T-cell (primary cell): ENCODE data around the gene MAPKAP1. TPM values are rescaled to one million over a fixed set of nuclear protein-coding genes. Genes with fewer than 3 reads are reported as not detected.

Experiments
- ATAC-seq, 4 experiments: fragments of 200-7000 bp in 3 of 4; fragments of 150-1000 bp in 1 of 4; cut with Tn5 transposase; replicated peaks in 1 of 4; 1 replicate in 3 of 4; 2 replicates in 1 of 4; pipeline ENCODE4 v1.10.0; 2021; ENCODE audit warnings: moderate library complexity in 3 of 4, mild to moderate bottlenecking in 2 of 4, moderate number of reproducible peaks in 1 of 4
- CTCF ChIA-PET, 2 donors: fragments of 300-600 bp; sonication (Branson Sonifier 250); formaldehyde crosslinking; loops; one replicate each; lab custom pipeline; 2022; ENCODE audit warnings: antibody characterized with exemption in 2 of 2; lab: Charles Lee
- POLR2A ChIA-PET, 2 donors: fragments of 300-600 bp; sonication (Branson Sonifier 250); formaldehyde crosslinking; loops; one replicate each; lab custom pipeline; 2022; ENCODE audit warnings: antibody characterized with exemption in 2 of 2; lab: Charles Lee
- DNase-seq, 35 experiments: peaks; one replicate each; pipeline versions ENCODE4 v3.0.0 to v3.0.0-alpha.2; 2013 to 2023
- H3K27ac ChIP-seq: one replicate; pipeline ENCODE4 v1.5.1; 2013; ENCODE audit warnings: low read length
- H3K27me3 ChIP-seq, 2 experiments: replicated peaks in 1 of 2; 1 replicate in 1 of 2; 2 replicates in 1 of 2; pipeline versions ENCODE4 v1.6.1 to v1.7.0; 2013; ENCODE audit warnings: low read length in 1 of 2, mixed read lengths in 1 of 2; ENCODE audit not compliant: control insufficient read depth in 2 of 2, insufficient read depth in 2 of 2; ENCODE audit errors: extremely low read depth in 1 of 2
- H3K36me3 ChIP-seq, 2 donors: 1 replicate in 1 of 2; 2 replicates in 1 of 2; pipeline versions ENCODE4 v1.6.1 to v1.7.0; 2013; ENCODE audit warnings: low read length in 1 of 2; ENCODE audit not compliant: control insufficient read depth in 2 of 2, insufficient read depth in 1 of 2; ENCODE audit errors: extremely low read depth in 1 of 2
- H3K4me1 ChIP-seq, 2 experiments: 1 replicate in 1 of 2; 2 replicates in 1 of 2; pipeline versions ENCODE4 v1.6.1 to v1.7.0; 2013; ENCODE audit warnings: low read length in 2 of 2, mixed read lengths in 1 of 2; ENCODE audit not compliant: insufficient read depth in 2 of 2, control insufficient read depth in 1 of 2; ENCODE audit errors: extremely low read depth in 1 of 2
- H3K4me3 ChIP-seq, 2 donors: 1 replicate in 1 of 2; 2 replicates in 1 of 2; pipeline versions ENCODE4 v1.5.1 to v1.7.0; 2013; ENCODE audit warnings: mild to moderate bottlenecking in 2 of 2, low read length in 1 of 2, moderate library complexity in 1 of 2; ENCODE audit not compliant: control insufficient read depth in 1 of 2; ENCODE audit errors: extremely low read depth in 1 of 2
- H3K9me3 ChIP-seq: 2 replicates; pipeline ENCODE4 v1.7.0; 2013
- H3K27ac Mint-ChIP-seq, 2 donors: one replicate each; pipeline ENCODE4 v1.8.0; 2020 to 2021; ENCODE audit warnings: mild to moderate bottlenecking in 2 of 2, mixed read lengths in 2 of 2
- H3K27me3 Mint-ChIP-seq, 2 donors: one replicate each; pipeline ENCODE4 v1.8.0; 2021 to 2022; ENCODE audit warnings: mixed read lengths in 2 of 2
- H3K36me3 Mint-ChIP-seq: one replicate; pipeline ENCODE4 v1.8.0; 2021; ENCODE audit warnings: mixed read lengths
- H3K4me1 Mint-ChIP-seq, 3 donors: one replicate each; pipeline ENCODE4 v1.8.0; 2020 to 2022; ENCODE audit warnings: mixed read lengths in 3 of 3, mild to moderate bottlenecking in 1 of 3
- H3K4me3 Mint-ChIP-seq, 3 donors: one replicate each; pipeline ENCODE4 v1.8.0; 2020 to 2022; ENCODE audit warnings: mild to moderate bottlenecking in 3 of 3, mixed read lengths in 3 of 3, moderate library complexity in 3 of 3
- H3K9me3 Mint-ChIP-seq, 3 donors: one replicate each; pipeline ENCODE4 v1.8.0; 2020 to 2022; ENCODE audit warnings: mixed read lengths in 3 of 3
- WGBS: methylation state at CpG from one replicate; pipeline ENCODE4 v1.1.5; 2013; ENCODE audit warnings: missing lambda C conversion rate; ENCODE audit not compliant: insufficient coverage; 5-methylcytosine and 5-hydroxymethylcytosine counted together
- total RNA-seq, 35 experiments: library from RNA in 6 of 35; stranded (reverse) in 6 of 35; fragments of 120-200 nt in 1 of 35; gene quantifications; one replicate each; pipeline versions ENCODE4 v1.2.1 to v1.2.4 and lab custom pipeline; 2013 to 2026

Gene MAPKAP1
- total RNA-seq, 5 donors from 2014 or later (not counting 1 experiment from before 2014, with no cell fraction given): 50.2 to 60.3 (median 55.6) TPM

DNA sequence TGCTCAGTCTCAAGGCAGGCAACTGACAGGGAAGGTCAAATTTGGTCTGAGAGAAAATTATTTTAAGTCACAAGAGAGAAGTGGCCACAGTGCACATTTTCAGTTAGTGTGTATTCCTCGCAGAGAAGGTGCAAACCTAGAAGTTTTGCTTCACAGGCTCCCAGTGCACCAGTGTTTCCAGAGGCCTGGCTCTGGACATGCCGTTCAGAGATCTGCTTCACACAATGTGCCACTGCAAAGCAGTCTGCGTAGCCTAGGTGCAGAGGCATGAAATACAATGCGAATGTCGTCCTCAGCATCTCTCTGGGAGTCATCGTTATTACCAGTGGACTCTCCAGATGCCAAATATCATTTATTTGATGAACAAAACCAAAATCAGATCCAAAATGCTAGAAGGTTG lies 147.8 kb downstream of the MAPKAP1 start:
- Mint-ChIP-seq H3K36me3 (peaks cover 26% of the 10 kb centered on the region), H3K9me3 (no peaks in the 10 kb centered on the region), H3K4me1 (peaks cover 12 to 14% (median 12%) of the 10 kb centered on the region in 3 donors), H3K4me3 (no peak overlapping the region), H3K27me3 (no peaks in the 10 kb centered on the region), H3K27ac (no peak overlapping the region)
- Histone ChIP-seq H3K4me3 (no peak overlapping the region), H3K27ac (no peak overlapping the region), H3K9me3 (no peaks in the 10 kb centered on the region), H3K27me3 (no peaks in the 10 kb centered on the region), H3K4me1 (no peaks in the 10 kb centered on the region), H3K36me3 (peaks cover 0 to 11% of the 10 kb centered on the region in 2 donors)
- DNase-seq: no peak
- CTCF ChIA-PET: interaction anchor here (0.9 to 1.2 kb wide), 7 partner anchors 9 to 670 kb away, joined by 3 to 6 read pairs (median 3); partner anchors contain the start of gene MAPKAP1 (in 1 of the 2)
- ATAC-seq: no peak
- 97% methylated on average over 3 of the region's 6 CpGs for WGBS
- POLR2A ChIA-PET: interaction anchor here in 1 of 2 donors (0.6 to 0.8 kb wide), 2 partner anchors 96 to 99 kb away, joined by 3 read pairs; no protein-coding TSS in a partner anchor

DNA sequence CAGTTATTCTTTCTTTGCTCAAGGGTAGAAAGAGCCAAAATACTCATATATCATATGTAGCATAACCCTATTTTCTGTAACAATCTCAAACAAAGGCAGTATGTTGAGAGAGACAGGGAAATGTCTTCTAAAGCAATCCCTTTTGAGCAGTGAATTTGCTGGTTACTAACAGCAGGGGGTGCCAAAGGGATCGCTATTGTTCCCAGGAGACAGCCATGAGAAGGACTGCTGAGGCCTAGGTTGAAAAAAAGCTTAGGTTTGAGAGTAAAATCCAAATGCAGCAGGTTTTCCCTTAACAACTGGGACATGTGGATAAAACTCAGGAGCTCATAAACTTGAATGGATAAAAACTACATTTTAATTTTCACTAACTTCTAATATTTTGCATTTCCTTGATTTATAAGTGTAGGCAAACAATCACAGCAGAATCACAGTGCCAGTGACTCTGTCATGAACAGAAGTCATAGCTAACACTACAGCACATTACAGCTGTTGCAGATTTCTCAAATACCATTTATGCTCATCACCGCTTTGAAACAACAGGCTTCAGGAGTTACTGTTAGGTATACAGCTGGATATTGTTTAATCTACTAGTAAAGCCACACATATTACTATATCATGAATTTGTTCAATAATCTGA lies 148.4 kb downstream of the MAPKAP1 start:
- peak; percentile 44 to 65 (median 52) for ATAC-seq
- ChIA-PET POLR2A (interaction anchor here in 1 of 2 donors (0.6 to 0.8 kb wide), 2 partner anchors 95 to 100 kb away, joined by 3 read pairs; no protein-coding TSS in a partner anchor), CTCF (interaction anchor here (0.6 to 1.2 kb wide), 8 partner anchors 8 to 671 kb away, joined by 3 to 6 read pairs (median 3); partner anchors contain the start of gene MAPKAP1 (in 1 of the 2))
- H3K27me3 ChIP-seq: no peaks in the 10 kb centered on the region
- H3K27ac Mint-ChIP-seq: no peak overlapping the region
- 20% methylated on average over 1 of the region's 2 CpGs for WGBS
- H3K9me3 Mint-ChIP-seq: no peaks in the 10 kb centered on the region
- peaks cover 30% of the 10 kb centered on the region for H3K36me3 Mint-ChIP-seq
- DNase-seq: peak in 32 of 35 experiments; percentile 6 to 75 (median 36)
- no peaks in the 10 kb centered on the region for H3K9me3 ChIP-seq
- H3K4me3 Mint-ChIP-seq: no peak overlapping the region
- no peak overlapping the region for H3K4me3 ChIP-seq
- H3K27me3 Mint-ChIP-seq: no peaks in the 10 kb centered on the region
- no peak overlapping the region for H3K27ac ChIP-seq
- H3K4me1 ChIP-seq: no peaks in the 10 kb centered on the region
- H3K36me3 ChIP-seq: peaks cover 0 to 11% of the 10 kb centered on the region in 2 donors
- peaks cover 12 to 14% (median 12%) of the 10 kb centered on the region in 3 donors for H3K4me1 Mint-ChIP-seq

DNA sequence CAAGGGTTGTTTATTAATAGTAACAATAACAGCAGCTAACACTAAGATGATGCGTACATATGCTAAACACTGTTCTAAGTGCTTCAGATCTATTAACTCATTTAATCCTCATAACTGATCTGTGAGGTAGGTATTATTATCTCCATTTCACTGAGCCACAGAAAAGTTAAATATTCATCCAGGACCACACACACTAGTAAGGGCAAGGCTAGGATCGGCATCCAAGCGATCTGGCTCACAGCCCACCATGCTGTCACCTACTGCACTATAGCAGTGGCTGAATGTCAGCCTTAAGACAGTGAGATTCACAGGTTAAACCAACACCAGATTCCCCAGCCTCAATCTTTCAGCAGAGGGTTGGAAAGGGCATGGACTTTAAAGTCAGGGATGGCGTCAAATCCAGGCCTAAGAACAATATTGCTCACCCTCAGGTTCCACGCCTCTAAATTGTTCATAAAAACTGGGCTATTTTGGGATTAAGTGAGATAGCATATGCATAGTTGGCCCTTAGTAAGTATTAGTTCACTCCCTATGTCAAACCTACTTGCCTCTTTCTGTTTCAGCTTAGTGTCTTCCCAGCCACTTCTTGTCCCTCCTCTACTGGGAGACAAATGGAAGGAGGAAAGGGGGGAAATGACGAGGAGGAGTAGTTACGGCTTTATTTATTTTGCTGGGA lies 150.8 kb downstream of the MAPKAP1 start:
- H3K9me3 Mint-ChIP-seq: no peaks in the 10 kb centered on the region
- peaks cover 33% of the 10 kb centered on the region for H3K36me3 Mint-ChIP-seq
- ChIA-PET POLR2A (no interaction called here), CTCF (no interaction called here)
- no peak overlapping the region for H3K27ac Mint-ChIP-seq
- H3K4me3 Mint-ChIP-seq: no peak overlapping the region
- WGBS: no CpG with 5 or more reads among the region's 7 CpGs
- H3K27me3 ChIP-seq: no peaks in the 10 kb centered on the region
- DNase-seq (no peak), ATAC-seq (no peak)
- H3K4me3 ChIP-seq: no peak overlapping the region
- H3K9me3 ChIP-seq: no peaks in the 10 kb centered on the region
- H3K27ac ChIP-seq: no peak overlapping the region
- no peaks in the 10 kb centered on the region for H3K4me1 ChIP-seq
- H3K4me1 Mint-ChIP-seq: no peaks in the 10 kb centered on the region
- H3K36me3 ChIP-seq: peaks cover 0 to 11% of the 10 kb centered on the region in 2 donors
- no peaks in the 10 kb centered on the region for H3K27me3 Mint-ChIP-seq

- no peak overlapping the region for H3K27ac ChIP-seq
- no peaks in the 10 kb centered on the region for H3K27me3 ChIP-seq
- ChIA-PET CTCF (interaction anchor here in 1 of 2 donors (0.7 kb wide), 1 partner anchor 758 kb away, joined by 5 read pairs; no protein-coding TSS in a partner anchor), POLR2A (no interaction called here)
- H3K4me3 ChIP-seq: no peak overlapping the region
- no CpG with 5 or more reads among the region's 3 CpGs for WGBS
- no peak for DNase-seq
- no peaks in the 10 kb centered on the region for H3K9me3 Mint-ChIP-seq
- no peaks in the 10 kb centered on the region for H3K4me1 Mint-ChIP-seq
- no peak overlapping the region for H3K4me3 Mint-ChIP-seq
- H3K27ac Mint-ChIP-seq: no peak overlapping the region
- H3K36me3 ChIP-seq: peaks cover 0 to 11% of the 10 kb centered on the region in 2 donors
- H3K36me3 Mint-ChIP-seq: peaks cover 37% of the 10 kb centered on the region
- no peaks in the 10 kb centered on the region for H3K27me3 Mint-ChIP-seq
- H3K4me1 ChIP-seq: no peaks in the 10 kb centered on the region
- H3K9me3 ChIP-seq: no peaks in the 10 kb centered on the region
- no peak for ATAC-seq
Observed at GRCh38 chr9:125554726-125555125, 152.3 kb downstream of the MAPKAP1 start.

DNA sequence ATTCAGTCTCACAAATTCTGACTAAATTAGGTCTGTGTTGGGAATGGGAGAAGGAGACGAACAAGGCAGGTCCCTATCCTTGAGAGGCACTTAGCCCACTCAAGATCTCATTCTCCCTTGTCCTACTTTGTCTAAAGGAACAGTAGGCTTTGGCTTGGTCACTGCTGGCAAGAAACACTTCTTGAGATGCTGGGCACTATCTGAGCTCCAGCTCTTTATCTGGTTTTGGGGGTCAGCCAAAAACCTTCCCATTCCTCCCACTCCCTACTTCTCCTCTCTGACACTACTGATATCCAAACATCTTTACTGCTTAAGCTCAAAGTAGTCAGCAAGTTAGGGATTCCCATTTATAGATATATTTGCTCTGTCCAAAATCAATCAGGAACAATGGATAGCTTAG lies 155.2 kb downstream of the MAPKAP1 start:
- Mint-ChIP-seq H3K27me3 (no peaks in the 10 kb centered on the region), H3K4me3 (no peak overlapping the region), H3K36me3 (peaks cover 34% of the 10 kb centered on the region), H3K27ac (no peak overlapping the region), H3K9me3 (no peaks in the 10 kb centered on the region), H3K4me1 (no peaks in the 10 kb centered on the region)
- ChIA-PET CTCF (interaction anchor here in 1 of 2 donors (0.6 kb wide), 1 partner anchor 113 kb away, joined by 3 read pairs; no protein-coding TSS in a partner anchor), POLR2A (no interaction called here)
- no peaks in the 10 kb centered on the region for H3K27me3 ChIP-seq
- H3K36me3 ChIP-seq: peaks cover 5 to 16% of the 10 kb centered on the region in 2 donors
- WGBS: no CpG with 5 or more reads among the region's 1 CpG
- DNase-seq (no peak), ATAC-seq (no peak)
- no peak overlapping the region for H3K4me3 ChIP-seq
- H3K4me1 ChIP-seq: no peaks in the 10 kb centered on the region
- H3K9me3 ChIP-seq: no peaks in the 10 kb centered on the region
- H3K27ac ChIP-seq: no peak overlapping the region
